ENCODE measurements around the gene BICDL2.
A peak's percentile ranks its signal among the peaks of the same experiment; 100 is the strongest.

DNA sequence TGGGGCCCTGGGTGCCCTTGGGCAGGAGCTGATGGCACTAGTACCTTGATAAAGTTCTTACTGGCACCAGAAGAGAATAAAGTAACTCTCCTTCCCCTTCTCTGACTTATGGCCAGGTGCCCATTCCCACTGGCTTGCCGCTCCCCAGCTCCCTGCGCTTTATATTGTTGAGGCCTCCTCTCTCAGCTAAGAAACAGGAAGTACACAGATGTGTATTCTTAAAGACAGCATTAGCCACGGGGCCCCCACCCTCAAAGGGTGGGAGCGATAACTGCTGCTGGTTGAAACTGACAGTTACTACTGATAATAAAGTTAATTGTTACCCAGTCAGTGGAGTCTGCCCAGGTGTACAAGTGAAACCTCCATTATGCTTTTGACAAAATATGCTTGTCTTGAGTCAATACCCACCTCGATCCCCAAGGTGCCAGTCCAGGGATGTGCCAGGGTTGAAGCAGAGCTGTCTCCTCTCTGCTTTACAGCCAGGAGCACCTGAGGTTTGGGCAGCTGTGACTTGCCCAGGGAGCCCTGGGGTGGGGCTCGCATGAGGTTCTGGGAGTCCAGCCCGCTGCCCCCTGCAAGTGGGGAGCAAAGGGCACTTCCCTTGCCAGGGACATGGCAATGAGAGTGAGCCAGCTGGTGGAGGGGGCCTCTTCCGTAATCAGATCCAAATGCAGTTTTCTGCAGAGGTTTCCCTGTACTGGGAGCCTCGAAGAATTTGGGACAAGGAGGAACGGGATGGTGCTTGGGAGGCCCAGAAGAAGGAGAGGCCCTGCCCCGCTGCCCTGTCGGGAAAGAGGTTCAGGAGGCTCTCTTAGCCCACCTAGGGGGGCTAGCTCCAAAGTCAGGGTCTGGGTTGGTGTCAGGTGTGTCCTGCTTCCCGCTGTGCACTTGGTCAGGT is 29.4 kb downstream of the BICDL2 start:
- TF ChIP-seq POLR2A (IDR thresholded peaks at IDR 0.05; ENCODE audit: low read length), result peak; percentile 29
- TF ChIP-seq GATA1 (IDR thresholded peaks at IDR 0.05; ENCODE audit: low read depth, low read length), result no peak
